ENCODE measurements around the gene CMTM4.

DNA sequence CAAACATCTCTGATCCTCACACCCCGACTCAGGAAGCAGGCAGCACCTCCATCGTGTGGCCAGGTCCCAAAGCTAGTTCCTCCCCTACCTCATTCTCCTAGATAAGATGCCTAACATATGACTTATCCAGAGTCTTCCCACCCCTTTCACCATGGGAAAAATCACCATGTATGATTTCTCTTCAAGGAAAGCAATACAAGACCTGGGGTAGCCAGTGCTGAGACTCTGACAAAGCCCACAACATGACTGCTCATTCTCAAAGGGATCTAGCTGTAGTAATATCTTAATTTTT is 45.1 kb downstream of the CMTM4 start:
- TF ChIP-seq, protein P1, sequence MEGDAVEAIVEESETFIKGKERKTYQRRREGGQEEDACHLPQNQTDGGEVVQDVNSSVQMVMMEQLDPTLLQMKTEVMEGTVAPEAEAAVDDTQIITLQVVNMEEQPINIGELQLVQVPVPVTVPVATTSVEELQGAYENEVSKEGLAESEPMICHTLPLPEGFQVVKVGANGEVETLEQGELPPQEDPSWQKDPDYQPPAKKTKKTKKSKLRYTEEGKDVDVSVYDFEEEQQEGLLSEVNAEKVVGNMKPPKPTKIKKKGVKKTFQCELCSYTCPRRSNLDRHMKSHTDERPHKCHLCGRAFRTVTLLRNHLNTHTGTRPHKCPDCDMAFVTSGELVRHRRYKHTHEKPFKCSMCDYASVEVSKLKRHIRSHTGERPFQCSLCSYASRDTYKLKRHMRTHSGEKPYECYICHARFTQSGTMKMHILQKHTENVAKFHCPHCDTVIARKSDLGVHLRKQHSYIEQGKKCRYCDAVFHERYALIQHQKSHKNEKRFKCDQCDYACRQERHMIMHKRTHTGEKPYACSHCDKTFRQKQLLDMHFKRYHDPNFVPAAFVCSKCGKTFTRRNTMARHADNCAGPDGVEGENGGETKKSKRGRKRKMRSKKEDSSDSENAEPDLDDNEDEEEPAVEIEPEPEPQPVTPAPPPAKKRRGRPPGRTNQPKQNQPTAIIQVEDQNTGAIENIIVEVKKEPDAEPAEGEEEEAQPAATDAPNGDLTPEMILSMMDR (conservative IDR thresholded peaks at IDR 0.05): no peak
- no peak for TF ChIP-seq ZFX (IDR thresholded peaks at IDR 0.05)
